ENCODE data around the gene GABRB3.

The GABRB3 gene

GRCh38 chr15:26624128-26624527, 148.7 kb downstream of the GABRB3 start:
- no peak for DNase-seq

GRCh38 chr15:26623071-26623470, 149.8 kb downstream of the GABRB3 start:
- no peak for DNase-seq

DNA sequence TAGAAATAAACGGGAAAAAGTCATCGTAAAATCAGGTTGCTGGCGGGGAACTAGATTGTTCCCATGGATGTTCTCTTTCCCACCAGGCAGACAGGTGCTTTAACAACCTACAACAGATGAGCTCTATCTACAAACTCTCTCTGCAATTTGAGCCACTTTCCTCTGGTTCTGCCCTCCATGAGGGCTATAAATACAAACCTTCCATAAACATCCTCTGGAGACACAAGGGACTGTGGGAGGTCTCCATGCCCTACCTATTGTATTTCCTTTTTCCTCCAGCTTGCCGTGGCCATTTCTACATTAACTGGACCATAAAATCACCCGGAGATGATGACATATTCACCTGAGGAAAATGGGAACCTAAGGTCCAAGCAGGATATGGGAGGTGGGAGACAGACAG, 151.1 kb downstream of the GABRB3 start:
- no peak for DNase-seq

DNA sequence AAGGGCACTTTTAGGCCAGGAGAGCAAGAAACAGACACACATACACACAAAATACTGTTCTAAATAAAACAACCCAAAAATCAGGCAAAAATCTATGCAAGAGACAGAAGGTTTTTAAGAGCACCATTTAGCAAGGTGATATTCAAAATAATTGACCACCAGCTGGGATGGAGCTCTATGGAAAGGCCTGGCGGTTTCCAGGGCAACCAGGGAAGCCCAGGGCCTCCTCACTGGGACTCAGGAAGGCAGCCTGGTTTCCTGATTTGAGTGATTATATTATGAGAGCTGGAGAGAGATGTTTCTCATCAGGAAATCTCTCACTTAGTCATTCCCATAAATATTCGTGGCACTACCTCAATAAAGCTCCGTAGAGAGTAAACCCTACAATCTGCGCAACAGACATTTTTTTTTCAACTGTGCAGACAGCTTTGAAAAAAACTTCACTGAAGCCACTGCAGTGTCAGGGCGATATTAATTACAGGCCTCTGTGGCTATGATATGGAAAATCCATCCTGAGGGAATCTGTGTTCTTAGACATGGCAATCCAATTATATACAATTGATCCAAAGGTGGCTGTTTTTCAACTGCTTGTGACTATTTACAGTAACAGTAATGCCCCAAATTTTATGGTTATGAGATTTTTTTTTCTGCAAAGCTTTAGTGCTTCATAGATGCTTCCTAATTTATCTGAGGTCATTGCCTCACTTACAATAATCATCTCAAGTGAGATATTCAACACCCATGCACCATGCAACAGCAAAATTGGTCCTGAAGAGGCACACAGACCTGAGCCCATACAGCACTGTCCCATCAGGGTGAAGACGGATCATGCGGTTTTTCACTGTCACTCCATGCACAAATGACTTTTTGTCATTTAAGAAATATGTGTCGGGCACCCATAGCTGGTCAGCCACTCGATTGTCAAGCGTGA, 152.1 kb downstream of the GABRB3 start:
- no peak for DNase-seq

- no peak for DNase-seq
These were observed 157.0 kb downstream of the GABRB3 start for GRCh38 chr15:26615927-26616302.

DNA sequence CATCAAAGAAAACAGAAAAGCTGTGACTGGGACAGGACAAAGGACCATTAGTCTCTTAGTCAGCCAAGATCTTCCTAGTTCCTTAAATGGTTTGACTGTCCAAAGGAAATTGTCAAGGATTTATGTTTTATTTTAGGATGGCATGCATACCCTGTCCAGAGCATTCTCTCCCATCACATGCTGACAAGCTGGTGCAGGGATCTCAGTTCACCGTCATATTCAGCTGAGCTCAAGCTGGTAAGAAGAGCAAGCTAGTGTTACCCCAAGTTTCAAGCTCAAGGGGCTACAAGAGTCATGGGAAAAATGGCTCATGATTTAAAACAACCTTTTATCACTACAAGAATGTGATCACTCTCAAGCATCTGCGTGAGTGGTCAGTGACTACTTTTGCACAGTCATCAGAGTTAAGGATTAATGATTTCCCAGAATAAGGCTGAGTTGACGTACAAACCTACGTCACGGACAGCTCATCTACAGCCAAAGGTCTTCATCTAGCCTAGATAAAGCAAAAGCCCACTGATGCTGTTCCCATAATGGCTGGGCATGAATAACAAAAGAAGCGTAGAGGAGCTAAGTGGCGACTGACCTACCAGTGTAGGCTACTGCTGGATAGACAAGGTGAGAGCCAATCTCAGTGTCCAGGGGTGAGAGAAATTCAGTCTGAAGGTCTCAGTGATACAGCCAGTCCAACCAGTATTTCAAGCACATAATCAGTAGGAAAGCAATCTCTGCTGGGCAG, 157.5 kb downstream of the GABRB3 start:
- DNase-seq = no peak

DNA sequence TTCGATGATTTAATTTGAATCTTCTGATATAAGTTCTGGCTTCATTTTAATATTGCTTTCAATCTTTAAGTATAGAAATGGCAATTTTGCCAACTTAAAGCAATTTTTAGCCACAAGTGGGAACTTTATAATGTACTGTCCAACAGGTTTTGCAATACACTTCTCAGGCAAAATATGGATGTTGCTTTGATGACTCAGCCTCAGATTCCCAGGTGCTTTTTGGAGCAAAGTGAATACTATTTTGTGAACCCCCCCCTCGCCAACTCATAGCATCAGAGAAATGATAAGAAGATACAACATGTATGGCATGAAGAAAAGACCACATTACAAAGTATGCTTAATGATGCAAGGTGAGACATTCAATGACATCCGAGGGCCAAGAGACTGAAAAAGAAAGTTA, 158.1 kb downstream of the GABRB3 start:
- DNase-seq = no peak

DNA sequence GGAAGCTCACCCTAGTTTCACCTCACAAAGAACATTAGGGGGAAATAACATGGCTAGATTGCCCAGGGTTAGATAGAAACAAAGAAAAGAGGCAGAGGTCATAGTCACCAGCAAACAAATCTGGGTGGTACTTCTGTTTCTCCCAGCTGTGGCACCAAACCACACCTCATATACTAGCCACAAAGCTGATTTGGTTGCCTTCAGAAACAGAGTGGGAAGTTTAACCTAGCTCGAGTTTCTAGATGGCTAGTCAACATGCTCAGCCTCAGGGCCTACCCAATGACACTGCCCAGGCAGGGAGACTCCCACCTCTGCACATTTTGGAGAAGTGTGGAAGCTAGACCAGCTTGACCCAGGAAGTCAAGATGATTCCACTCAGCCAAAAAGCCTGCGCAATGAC, 174.2 kb downstream of the GABRB3 start:
- no peak for DNase-seq

DNA sequence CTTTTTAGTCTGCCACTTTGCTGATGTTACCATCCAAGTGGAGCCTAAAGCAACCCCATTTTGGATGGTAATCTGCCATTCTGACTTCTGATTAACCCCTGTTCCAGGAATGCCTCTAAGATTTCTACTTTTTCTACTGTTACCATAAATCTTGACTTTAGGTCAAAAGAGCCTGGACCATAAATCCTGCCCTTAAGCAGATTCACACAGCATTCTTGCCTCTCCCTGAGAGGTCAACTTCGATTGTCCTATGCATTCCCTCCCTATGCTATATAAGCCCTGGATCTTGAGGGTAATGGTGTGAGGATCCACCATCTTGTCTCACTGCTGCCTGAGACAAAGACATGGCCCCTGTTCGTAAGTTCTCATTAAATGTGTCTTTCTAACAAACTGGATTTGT, 177.3 kb downstream of the GABRB3 start:
- no peak for DNase-seq

- DNase-seq = no peak
These were observed 182.2 kb downstream of the GABRB3 start for GRCh38 chr15:26590676-26591075.

- no peak for DNase-seq
These were observed 190.0 kb downstream of the GABRB3 start for GRCh38 chr15:26582840-26583239.

GRCh38 chr15:26580943-26581342, 191.9 kb downstream of the GABRB3 start:
- DNase-seq = no peak

- DNase-seq = no peak
These were observed 200.1 kb downstream of the GABRB3 start for GRCh38 chr15:26572602-26573350.

- DNase-seq = no peak
These were observed 201.5 kb downstream of the GABRB3 start for GRCh38 chr15:26571346-26571745.

GRCh38 chr15:26565542-26565941, 207.3 kb downstream of the GABRB3 start:
- no peak for DNase-seq

DNA sequence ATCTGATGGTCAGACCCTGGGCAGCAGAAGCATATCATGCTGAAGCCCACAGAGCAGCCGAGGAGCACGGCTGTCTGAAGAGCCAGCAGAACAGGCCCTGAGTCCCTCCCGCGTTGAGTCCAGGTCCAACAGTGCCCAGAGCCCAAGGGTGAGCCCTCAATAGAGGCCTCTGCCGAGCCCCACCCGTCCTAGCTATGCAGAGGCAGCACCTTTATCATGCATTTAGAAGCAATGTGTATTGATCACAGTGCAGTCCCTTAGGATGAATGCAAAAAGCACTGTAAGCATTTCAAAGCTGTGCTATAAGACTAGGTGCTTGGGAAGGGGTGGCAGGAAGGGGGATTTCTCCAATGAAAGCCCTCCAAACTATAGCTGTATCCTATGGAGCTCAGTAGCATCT, 208.5 kb downstream of the GABRB3 start:
- no peak for DNase-seq

- DNase-seq = no peak
These were observed 210.5 kb downstream of the GABRB3 start for GRCh38 chr15:26562336-26562735.

DNA sequence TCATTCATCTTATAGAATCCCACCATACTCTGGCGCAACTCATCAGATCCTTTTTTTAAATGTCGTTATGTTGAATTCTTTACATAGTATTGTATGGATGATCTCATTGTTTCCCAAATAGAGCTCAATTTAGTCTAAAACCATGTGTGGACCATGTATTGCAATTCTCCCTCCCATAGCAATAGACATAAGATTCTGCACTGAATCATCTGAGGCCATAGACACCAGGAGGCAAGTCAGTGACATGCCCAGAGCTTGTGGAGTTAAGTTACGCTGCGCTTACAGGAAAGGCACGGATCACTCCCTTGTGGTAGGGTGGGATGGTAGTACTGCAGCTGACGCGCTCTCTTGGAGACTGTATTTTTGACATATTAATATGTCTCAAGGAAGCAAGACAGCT, 211.0 kb downstream of the GABRB3 start:
- no peak for DNase-seq

DNA sequence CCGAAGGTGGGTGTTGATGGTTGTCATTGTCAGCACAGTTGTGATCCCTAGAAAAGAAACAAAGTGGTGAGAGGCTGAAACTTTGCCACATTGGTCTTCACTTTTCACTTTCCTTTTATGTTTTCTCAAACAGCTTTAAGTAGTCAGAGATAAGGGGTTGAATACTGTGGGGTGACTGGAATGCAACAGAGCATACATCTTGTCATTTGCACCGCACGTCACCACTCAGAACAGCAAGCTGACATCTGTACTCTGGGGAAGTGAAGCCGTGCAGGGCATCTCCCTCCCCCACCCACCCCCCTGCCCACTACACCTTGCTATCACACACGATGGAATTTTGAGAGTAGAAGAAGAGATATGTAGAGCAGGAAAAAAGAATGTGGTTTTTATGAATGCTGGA, 211.7 kb downstream of the GABRB3 start:
- no peak for DNase-seq

DNA sequence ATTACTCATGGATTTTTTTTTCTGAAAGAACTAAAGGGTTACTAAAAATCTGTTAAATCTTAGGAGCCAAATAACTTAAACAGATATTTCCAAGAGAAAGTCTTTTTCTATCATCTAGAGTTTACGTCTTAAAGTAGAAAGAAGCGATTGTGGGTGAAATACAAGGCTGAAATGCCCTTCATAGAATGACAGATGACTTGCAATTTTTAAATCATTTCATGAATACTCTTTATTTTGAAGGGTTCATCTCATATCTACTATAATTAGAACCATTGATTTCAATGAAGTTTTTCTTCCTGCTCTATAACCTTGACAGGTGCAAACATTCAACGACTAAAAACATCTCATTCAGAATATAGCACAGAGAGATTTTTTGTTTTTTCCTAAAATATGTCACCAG, 217.0 kb downstream of the GABRB3 start:
- DNase-seq = no peak

GRCh38 chr15:26551473-26551872, 221.4 kb downstream of the GABRB3 start:
- no peak for DNase-seq

GRCh38 chr15:26550880-26551279, 222.0 kb downstream of the GABRB3 start:
- DNase-seq = no peak

- DNase-seq = no peak
These were observed 235.2 kb downstream of the GABRB3 start for GRCh38 chr15:26537663-26538062.

DNA sequence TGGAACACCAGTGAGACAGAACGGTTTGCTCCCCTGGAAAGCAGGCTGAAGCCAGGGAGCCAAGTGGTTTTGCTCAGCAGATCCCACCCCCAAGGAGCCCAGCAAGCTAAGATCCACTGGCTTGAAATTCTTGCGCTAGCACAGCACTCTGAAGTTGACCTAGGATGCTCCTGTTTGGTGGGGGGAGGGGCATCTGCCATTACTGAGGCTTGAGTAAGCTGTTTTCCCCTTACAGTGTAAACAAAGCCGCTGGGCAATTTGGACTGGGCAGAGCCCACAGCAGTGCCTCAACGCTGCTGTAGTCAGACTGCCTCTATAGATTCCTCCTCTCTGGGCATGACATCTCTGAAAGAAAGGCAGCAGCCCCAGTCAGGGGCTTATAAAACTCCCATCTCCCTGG, 241.4 kb downstream of the GABRB3 start:
- no peak for DNase-seq
